Measurements from ENCODE around the gene KRT34. TPM values are rescaled to one million over a fixed set of nuclear protein-coding genes. Genes with fewer than 3 reads are reported as not detected.

KRT34 gene
- total RNA-seq, 1 experiment from 2014 or later = not detected

GRCh38 chr17:41329279-41329948 lies 52.7 kb downstream of the KRT34 start:
- POLR2A ChIA-PET = interaction anchor here (0.8 kb wide), 1 partner anchor 170 kb away, joined by 3 read pairs; no protein-coding TSS in a partner anchor
- TF ChIP-seq EGR1 (IDR thresholded peaks at IDR 0.05; ENCODE audit: low read depth) (no peak), POLR2AphosphoS5 (IDR thresholded peaks at IDR 0.05; ENCODE audit: low read depth, low read length) (0 out of 2 replicates have a peak, but pooled peaks have one; percentile 22), POLR2A (IDR thresholded peaks at IDR 0.05; ENCODE audit: borderline replicate concordance, extremely low read depth, insufficient read depth, insufficient read length) (no peak), SIN3A (IDR thresholded peaks at IDR 0.05; ENCODE audit: low read depth) (no peak), CBX3 (IDR thresholded peaks at IDR 0.05; ENCODE audit: low read depth) (peak; percentile 97), TCF7L2 (IDR thresholded peaks at IDR 0.05; ENCODE audit: borderline replicate concordance, extremely low read depth, insufficient read depth, insufficient read length) (no peak), JUND (IDR thresholded peaks at IDR 0.05) (no peak), EZH2 (IDR thresholded peaks at IDR 0.05) (no peak), REST (IDR thresholded peaks at IDR 0.05; ENCODE audit: low read depth) (no peak), FOSL1 (IDR thresholded peaks at IDR 0.05; ENCODE audit: low read depth) (no peak), ZNF274 (IDR thresholded peaks at IDR 0.05; ENCODE audit: low read depth, low read length) (no peak), YY1 (IDR thresholded peaks at IDR 0.05; ENCODE audit: extremely low read depth, insufficient replicate concordance, low read depth, low read length) (no peak), ELF1 (IDR thresholded peaks at IDR 0.05; ENCODE audit: borderline replicate concordance, low read depth) (no peak), ZBTB33 (IDR thresholded peaks at IDR 0.05; ENCODE audit: extremely low read depth, insufficient replicate concordance, low read length) (no peak), SRF (IDR thresholded peaks at IDR 0.05; ENCODE audit: low read depth) (no peak)
- TF ChIP-seq, protein P1, sequence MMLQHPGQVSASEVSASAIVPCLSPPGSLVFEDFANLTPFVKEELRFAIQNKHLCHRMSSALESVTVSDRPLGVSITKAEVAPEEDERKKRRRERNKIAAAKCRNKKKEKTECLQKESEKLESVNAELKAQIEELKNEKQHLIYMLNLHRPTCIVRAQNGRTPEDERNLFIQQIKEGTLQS (IDR thresholded peaks at IDR 0.05) = no peak
- TF ChIP-seq, protein P2, sequence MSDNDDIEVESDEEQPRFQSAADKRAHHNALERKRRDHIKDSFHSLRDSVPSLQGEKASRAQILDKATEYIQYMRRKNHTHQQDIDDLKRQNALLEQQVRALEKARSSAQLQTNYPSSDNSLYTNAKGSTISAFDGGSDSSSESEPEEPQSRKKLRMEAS (IDR thresholded peaks at IDR 0.05) = peak; percentile 73
- TF ChIP-seq, protein P3, sequence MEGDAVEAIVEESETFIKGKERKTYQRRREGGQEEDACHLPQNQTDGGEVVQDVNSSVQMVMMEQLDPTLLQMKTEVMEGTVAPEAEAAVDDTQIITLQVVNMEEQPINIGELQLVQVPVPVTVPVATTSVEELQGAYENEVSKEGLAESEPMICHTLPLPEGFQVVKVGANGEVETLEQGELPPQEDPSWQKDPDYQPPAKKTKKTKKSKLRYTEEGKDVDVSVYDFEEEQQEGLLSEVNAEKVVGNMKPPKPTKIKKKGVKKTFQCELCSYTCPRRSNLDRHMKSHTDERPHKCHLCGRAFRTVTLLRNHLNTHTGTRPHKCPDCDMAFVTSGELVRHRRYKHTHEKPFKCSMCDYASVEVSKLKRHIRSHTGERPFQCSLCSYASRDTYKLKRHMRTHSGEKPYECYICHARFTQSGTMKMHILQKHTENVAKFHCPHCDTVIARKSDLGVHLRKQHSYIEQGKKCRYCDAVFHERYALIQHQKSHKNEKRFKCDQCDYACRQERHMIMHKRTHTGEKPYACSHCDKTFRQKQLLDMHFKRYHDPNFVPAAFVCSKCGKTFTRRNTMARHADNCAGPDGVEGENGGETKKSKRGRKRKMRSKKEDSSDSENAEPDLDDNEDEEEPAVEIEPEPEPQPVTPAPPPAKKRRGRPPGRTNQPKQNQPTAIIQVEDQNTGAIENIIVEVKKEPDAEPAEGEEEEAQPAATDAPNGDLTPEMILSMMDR (IDR thresholded peaks at IDR 0.05 in 2 of 3, conservative IDR thresholded peaks at IDR 0.05 in 1 of 3; ENCODE audit: borderline replicate concordance in 1 of 3, insufficient read depth in 1 of 3, low read depth in 2 of 3, low read length in 2 of 3) = peak; percentile 59 to 93 (median 82); a peak in 5 of 6 replicates

More at GRCh38 chr17:41329279-41329948, 52.7 kb downstream of the KRT34 start:
- H3K36me3 ChIP-seq (ENCODE audit: control insufficient read depth in 1 of 2, insufficient read depth in 2 of 2, low read length in 2 of 2) = no peaks in the 10 kb centered on the region
- intact Hi-C loops (cut with micrococcal nuclease) = loop anchor here (1.0 to 10.0 kb wide), 3 partner anchors 420 to 705 kb away; no protein-coding TSS in a partner anchor
- H3K27me3 ChIP-seq (ENCODE audit: insufficient read depth, low read length) = no peaks in the 10 kb centered on the region
- BruUV-seq (replicated peaks) = no TSS peak
- H2AFZ ChIP-seq (ENCODE audit: low read depth, low read length, poor library complexity, severe bottlenecking) = peak overlapping the region; percentile 56
- DNase-seq (ENCODE audit: low read depth, low spot score) (peak; percentile 40), ATAC-seq (peak; percentile 90)
- H3K9ac ChIP-seq (ENCODE audit: low read length) = no peak overlapping the region
- no peak overlapping the region for H3K4me3 ChIP-seq (replicated peaks in 1 of 2; ENCODE audit: low read depth in 1 of 2, low read length in 2 of 2)
- no peak overlapping the region for H3K4me2 ChIP-seq (ENCODE audit: low read length)
- no peaks in the 10 kb centered on the region for H3K79me2 ChIP-seq (ENCODE audit: insufficient read depth, low read length)
- H3K9me2 ChIP-seq (ENCODE audit: insufficient read depth) = no peaks in the 10 kb centered on the region
- peaks cover 3 to 21% of the 10 kb centered on the region in 2 experiments; a peak in 3 of 4 replicates for H3K4me1 ChIP-seq (ENCODE audit: control insufficient read depth in 1 of 2, insufficient read depth in 2 of 2, low read length in 2 of 2)
- ChIA-PET CTCF (interaction anchor here (0.7 to 2.0 kb wide), 12 partner anchors 12 to 526 kb away, joined by 3 to 8 read pairs (median 4); partner anchors contain the start of genes KRT33A and KRT36), RAD21 (ENCODE audit: low non-redundant PET in 1 of 2, low total read pairs in 2 of 2, uncharacterized antibody in 2 of 2, unreplicated experiment in 2 of 2) (interaction anchor here (0.6 kb wide), 2 partner anchors 334 to 341 kb away, joined by 3 to 4 read pairs; no protein-coding TSS in a partner anchor)
- H4K20me1 ChIP-seq (ENCODE audit: insufficient read depth) = no peaks in the 10 kb centered on the region
- H3K9me3 ChIP-seq (ENCODE audit: control insufficient read depth in 1 of 2, insufficient read depth in 1 of 2, low read depth in 1 of 2, low read length in 2 of 2) = peaks cover 0 to 12% of the 10 kb centered on the region in 2 experiments; a peak in 1 of 4 replicates
- peak overlapping the region; percentile 46; the same call in 1 of the 2 replicates for H3K27ac ChIP-seq (ENCODE audit: low read depth, low read length)

All from HCT116 (cell line).